Adrenal gland (tissue), 5 donors: ENCODE results near the gene PANK2.

Experiments
- POLR2A ChIP-seq, 2 donors: fragments of 450-650 bp; IDR thresholded peaks; one replicate each; pipeline ENCODE4 v1.6.1; 2017; ENCODE audit warnings: antibody characterized with exemption in 2 of 2, mild to moderate bottlenecking in 2 of 2, moderate library complexity in 1 of 2
- TF ChIP-seq, protein P1 (sequence below), 6 experiments: fragments of 450-650 bp in 4 of 6; fragments of 200-600 bp in 2 of 6; sonication (generic) in 1 of 6; IDR thresholded peaks; 1 replicate in 5 of 6; 2 replicates in 1 of 6; pipeline versions ENCODE4 v1.5.1 to v1.8.0; 2016 to 2021; ENCODE audit warnings: antibody characterized with exemption in 6 of 6, mild to moderate bottlenecking in 2 of 6, moderate library complexity in 1 of 6
- donor health status: DM: no; HTN: no; CAD: no.

GRCh38 chr20:3909952-3910366 is 20.8 kb downstream of the PANK2 start:
- TF ChIP-seq, protein P1, sequence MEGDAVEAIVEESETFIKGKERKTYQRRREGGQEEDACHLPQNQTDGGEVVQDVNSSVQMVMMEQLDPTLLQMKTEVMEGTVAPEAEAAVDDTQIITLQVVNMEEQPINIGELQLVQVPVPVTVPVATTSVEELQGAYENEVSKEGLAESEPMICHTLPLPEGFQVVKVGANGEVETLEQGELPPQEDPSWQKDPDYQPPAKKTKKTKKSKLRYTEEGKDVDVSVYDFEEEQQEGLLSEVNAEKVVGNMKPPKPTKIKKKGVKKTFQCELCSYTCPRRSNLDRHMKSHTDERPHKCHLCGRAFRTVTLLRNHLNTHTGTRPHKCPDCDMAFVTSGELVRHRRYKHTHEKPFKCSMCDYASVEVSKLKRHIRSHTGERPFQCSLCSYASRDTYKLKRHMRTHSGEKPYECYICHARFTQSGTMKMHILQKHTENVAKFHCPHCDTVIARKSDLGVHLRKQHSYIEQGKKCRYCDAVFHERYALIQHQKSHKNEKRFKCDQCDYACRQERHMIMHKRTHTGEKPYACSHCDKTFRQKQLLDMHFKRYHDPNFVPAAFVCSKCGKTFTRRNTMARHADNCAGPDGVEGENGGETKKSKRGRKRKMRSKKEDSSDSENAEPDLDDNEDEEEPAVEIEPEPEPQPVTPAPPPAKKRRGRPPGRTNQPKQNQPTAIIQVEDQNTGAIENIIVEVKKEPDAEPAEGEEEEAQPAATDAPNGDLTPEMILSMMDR (IDR thresholded peaks at IDR 0.05) = no peak
- no peak for TF ChIP-seq POLR2A (IDR thresholded peaks at IDR 0.05)
